Measurements from ENCODE around the gene MLST8.
"Not testable (repeated sequence)": the region's sequence is repeated elsewhere in the genome, so short reads cannot be mapped to it uniquely, and the experiment has no call there.

MLST8 gene

GRCh38 chr16:2190002-2190658 is 15.1 kb upstream of the MLST8 start:
- DNase-seq (ENCODE audit: low read depth in 2 of 2): no peak

- no peak for DNase-seq (ENCODE audit: low read depth in 2 of 2)
Observed at GRCh38 chr16:2190659-2191445, 14.4 kb upstream of the MLST8 start.

DNA sequence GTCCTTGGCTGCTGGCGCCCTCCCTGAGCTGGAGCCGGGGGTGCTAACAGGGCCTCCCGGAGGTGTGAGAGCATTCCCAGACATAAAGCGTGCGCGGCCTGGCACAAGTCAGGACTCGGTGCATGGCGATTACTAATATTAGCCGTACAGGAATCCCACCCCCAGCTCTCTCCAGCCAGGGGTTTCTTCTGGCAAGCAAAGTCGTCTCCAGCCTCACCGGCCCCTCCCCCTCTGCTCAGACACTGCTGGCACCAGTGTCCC is 13.9 kb upstream of the MLST8 start:
- no peak for DNase-seq (ENCODE audit: low read depth in 2 of 2)

DNA sequence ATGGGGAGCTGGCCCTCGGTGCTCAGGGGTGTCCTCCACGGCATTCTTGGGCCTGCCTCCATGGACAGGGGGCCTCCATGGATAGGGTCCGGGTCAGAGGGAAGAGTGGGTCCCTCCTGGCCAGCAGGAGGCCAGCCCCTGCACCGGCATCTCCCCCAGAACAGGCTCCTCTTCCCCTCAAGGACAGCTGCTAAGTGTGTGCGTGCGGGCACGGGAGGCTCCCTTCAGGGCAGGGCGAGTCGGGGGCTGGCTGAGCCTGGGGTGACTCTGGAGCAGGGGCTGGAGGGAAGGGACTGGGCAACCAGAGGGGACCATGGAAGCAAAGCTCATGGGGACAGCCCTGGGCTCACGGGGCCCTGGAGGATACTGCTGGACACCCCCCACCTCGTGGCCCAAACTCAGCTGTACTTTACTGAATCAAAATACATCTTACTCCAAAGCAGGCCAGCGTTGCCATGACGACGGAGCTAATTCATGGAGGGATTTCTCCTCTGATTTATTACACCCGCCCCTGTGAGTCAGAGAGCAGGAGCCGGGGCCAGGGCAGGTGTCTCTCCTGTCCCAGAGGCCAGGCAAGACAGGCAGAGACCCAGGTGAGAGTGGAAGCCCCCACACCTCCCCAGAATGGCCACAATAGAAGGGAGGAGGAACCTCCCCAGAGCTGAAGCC is 11.0 kb upstream of the MLST8 start:
- no peak for DNase-seq (ENCODE audit: low read depth in 2 of 2)

GRCh38 chr16:2194852-2195321 is 10.4 kb upstream of the MLST8 start:
- DNase-seq (ENCODE audit: low read depth in 2 of 2): peak in 1 of 2 donors; percentile 21

- DNase-seq (ENCODE audit: low read depth in 2 of 2): no peak
Observed at GRCh38 chr16:2195322-2196161, 9.7 kb upstream of the MLST8 start.

DNA sequence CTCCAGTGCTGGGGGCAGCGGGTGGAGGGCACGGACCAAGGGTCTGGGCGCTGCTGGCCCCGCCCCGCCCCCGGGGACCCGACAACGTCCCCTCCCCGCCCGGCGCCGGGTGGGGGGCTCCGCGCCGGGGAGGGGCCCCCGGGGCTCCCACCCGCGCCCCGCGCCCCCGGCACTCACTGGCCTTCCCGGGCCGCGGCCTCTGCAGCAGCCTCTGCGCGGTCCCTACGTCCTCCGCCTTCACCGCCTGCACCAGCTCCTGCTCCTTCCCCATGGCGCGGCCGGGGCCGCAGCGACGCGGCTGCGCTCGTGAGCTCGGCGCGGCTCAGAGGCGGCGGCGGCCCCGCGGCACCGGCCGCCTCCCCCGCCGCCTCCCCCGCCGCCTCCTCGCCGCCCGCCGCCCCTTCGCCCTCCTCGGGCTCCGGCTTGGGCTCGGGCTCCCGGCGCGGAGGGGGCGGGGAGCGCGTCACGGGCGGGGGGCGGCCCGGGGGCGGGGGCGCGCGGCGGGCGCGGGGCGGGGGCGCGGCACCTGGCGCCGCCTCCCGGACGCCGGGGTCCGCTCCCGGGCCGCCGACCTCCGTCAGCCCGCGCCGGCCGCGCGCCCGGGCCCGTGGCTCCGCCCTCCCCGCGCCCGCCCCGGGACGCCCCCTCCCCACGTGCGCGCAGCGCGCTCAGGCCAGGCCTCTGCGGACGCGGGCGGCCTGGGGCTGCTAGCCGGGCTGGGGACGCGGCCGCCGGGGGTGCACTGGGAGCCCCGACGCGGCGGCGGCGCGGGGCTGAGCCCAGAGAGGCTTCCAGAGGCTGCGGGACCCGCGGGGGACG is 8.9 kb upstream of the MLST8 start, which contains the start of gene CASKIN1:
TSS of gene CASKIN1 (minus strand) at position 444 of the 819 bp plus-strand sequence. CDS start at position 271, 173 bp downstream.
- no peak for DNase-seq (ENCODE audit: low read depth in 2 of 2)

GRCh38 chr16:2196981-2197511 is 8.2 kb upstream of the MLST8 start:
- DNase-seq (ENCODE audit: low read depth in 2 of 2): no peak

DNA sequence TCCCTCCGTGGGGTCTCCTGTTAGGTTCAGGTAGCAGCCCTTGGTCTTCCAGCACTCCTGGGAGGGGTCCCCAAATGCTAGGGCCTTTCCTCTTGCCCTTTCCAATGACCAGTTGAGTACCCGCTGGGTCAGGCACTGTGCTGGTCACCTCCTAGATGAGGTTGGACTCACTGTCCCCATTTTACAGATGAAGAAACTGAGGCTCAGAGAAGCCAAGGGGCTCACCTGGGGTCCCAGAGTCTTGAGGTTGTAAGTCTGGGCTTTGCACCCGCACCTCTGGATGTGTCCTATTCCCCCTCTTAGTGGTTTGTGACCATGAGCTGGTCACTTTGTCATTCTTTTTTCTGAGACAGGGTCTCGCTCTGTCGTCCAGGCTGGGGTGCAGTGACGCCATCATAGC is 7.5 kb upstream of the MLST8 start:
- no peak for DNase-seq (ENCODE audit: low read depth in 2 of 2)

DNA sequence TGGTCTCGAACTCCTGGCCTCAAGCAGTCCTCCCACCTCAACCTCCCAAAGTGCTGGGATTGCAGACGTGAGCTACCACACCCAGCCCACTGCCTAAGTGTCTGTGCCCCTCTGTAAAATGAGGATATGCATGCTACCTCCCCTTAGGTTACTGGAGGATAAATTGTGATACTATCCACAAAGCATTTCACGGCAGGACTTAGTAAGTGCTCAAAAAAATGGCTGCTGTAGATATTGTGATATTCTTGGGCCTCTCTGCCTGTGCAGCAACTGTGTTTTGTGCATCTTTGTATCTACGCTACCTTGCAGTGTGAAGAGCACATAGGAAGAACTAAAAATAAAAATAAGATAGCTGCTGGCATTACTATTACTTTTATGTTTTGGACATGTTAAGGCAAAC is 7.0 kb upstream of the MLST8 start:
- no peak for DNase-seq (ENCODE audit: low read depth in 2 of 2)

- DNase-seq (ENCODE audit: low read depth in 2 of 2): no peak
Observed at GRCh38 chr16:2199095-2199494, 6.2 kb upstream of the MLST8 start.

- no peak for DNase-seq (ENCODE audit: low read depth in 2 of 2)
Observed at GRCh38 chr16:2199621-2200139, 5.6 kb upstream of the MLST8 start.

DNA sequence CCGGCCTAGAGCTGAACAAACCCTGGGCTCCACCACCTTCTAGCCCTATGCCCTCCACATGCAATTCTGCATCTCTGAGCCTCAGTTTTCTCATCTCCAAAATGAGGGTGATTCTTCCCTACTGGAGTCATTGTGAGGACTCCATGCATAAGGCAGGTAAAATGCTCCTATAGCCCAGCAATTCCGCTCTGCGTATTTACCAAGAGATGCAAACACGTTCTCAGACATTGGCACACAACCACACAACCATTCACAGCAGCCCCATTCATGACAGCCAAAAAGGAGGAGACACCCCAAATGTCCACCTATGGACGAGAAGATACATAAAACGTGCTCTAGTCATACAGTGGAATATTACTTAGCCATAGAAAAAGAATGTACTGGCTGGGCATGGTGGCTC is 4.9 kb upstream of the MLST8 start:
- no peak for DNase-seq (ENCODE audit: low read depth in 2 of 2)

GRCh38 chr16:2203119-2203688 is 2.0 kb upstream of the MLST8 start:
- not testable (repeated sequence) for DNase-seq (ENCODE audit: low read depth in 2 of 2)

DNA sequence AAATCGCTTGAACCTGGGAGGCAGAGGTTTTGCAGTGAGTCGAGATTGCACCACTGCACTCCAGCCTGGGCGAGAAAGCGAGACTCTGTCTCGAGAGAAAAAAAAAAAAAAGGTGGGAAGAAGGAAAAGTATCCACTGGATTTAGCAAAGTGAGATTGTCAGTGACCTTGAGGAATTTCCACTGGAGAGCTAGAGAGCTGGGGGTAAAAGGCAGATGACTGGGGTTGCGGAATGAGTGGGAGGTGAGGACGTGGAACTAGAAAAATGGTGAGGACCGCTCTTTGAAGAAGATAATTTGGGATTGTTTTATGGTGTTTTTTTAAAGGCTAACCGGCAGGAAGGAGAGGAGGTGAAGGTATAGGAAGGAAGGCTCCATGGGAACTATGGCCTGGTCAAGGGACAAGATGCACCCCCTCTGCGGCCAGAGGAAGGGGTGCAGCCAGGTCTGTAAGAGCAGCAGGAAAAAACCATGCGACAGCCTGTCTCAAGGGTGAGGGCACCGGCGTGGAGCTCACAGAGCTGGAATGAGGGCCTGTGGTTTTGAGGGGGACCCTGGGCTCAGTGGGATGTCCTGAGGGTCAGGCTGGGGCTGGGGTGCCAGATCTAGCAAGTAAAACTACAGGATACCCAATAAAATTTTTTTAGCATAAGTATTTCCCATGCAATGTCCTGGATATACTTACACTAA is 694 bp upstream of the MLST8 start:
- no peak for DNase-seq (ENCODE audit: low read depth in 2 of 2)

- no peak for DNase-seq (ENCODE audit: low read depth in 2 of 2)
Observed at GRCh38 chr16:2205967-2206313, 686 bp downstream of the MLST8 start.

- DNase-seq (ENCODE audit: low read depth in 2 of 2): no peak
Observed at GRCh38 chr16:2206420-2206779, 1.1 kb downstream of the MLST8 start.

GRCh38 chr16:2206780-2207433 is 1.7 kb downstream of the MLST8 start:
- no peak for DNase-seq (ENCODE audit: low read depth in 2 of 2)

- DNase-seq (ENCODE audit: low read depth in 2 of 2): no peak
Observed at GRCh38 chr16:2207872-2208271, 2.6 kb downstream of the MLST8 start.

Data from activated CD8-positive, alpha-beta memory T cell treated with anti-CD3 and anti-CD28 coated beads for 4 hours (primary cell).